Measurements from ENCODE around the gene HOXA5.

Gene HOXA5

DNA sequence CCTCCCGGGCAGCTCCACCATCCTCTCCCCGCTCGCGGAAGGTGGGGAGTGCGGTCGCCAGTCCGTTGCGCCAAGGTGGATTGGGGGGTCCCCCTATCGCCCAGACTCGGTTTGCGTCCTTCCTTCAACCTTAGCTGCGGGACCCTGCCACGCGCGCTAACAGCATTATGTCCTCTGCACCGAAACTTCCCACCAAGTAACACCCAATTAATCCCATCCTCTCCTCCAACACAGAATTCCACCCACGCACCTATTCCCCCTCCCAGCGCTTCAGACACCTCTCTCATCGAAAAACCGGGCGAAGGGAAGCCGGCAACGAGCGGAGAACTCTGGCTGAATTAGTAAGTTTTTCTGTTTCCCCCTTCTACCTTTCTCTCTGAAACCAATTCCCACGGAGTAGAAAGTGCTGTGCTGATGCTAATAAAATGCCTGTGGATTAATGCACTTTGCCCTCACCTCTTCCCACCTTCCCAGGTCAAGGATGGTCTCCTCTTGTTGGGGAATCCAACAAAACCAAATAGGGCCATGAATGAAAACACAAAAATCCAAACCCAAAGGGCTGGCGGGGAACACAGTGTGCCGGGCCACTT is 8.0 kb upstream of the HOXA5 start:
- no peak for DNase-seq (ENCODE audit: low spot score)
- in situ Hi-C loops (cut with MboI; ENCODE audit: low pct_unique_long_range_greater_than_20kb, low sequenced_read_pairs, unreplicated experiment): loop anchor here (10.0 to 25.0 kb wide), 2 partner anchors 93 to 789 kb away; partner anchors contain the start of gene EVX1
- TF ChIP-seq, protein P1, sequence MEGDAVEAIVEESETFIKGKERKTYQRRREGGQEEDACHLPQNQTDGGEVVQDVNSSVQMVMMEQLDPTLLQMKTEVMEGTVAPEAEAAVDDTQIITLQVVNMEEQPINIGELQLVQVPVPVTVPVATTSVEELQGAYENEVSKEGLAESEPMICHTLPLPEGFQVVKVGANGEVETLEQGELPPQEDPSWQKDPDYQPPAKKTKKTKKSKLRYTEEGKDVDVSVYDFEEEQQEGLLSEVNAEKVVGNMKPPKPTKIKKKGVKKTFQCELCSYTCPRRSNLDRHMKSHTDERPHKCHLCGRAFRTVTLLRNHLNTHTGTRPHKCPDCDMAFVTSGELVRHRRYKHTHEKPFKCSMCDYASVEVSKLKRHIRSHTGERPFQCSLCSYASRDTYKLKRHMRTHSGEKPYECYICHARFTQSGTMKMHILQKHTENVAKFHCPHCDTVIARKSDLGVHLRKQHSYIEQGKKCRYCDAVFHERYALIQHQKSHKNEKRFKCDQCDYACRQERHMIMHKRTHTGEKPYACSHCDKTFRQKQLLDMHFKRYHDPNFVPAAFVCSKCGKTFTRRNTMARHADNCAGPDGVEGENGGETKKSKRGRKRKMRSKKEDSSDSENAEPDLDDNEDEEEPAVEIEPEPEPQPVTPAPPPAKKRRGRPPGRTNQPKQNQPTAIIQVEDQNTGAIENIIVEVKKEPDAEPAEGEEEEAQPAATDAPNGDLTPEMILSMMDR (IDR thresholded peaks at IDR 0.05; ENCODE audit: extremely low read depth, insufficient read depth, missing control alignments): no peak

DNA sequence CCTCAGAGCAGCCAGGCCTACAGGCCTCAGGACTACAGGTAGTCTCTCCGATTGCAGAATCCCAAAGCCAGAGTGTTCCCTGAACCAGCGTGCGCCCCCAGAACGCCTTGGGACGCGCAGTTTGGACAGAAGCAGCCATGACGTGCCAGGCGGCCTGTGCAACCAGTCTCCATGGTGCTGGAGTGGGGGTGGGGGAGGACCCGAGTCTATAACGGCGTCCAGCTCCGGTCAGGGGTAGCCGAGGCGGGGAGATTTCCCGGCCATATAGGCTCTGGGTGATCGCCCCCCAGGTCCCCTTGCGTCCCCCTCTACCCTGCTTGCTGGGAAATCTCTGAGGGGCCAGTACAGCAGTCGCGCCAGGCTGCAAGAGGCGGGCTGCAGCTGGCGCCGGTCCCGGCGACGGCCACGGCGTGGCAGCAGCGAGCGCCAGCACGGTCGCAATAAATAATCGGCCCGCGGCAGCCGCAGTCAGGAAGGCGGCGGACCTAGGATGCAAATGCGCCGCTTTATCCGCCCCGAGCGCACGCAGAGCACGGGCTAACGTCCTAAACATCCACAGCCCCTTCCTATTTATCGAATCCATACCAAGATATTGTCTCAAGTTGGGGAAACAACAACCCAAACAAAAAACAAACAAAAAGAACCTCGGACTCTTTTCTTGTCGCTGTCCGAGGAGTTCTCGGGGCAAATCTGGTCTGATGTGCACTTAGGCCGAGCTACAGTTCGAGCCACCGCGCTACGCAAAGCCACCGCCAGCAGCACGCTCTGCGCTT is 7.3 kb upstream of the HOXA5 start:
- peak; percentile 93 for DNase-seq (ENCODE audit: low spot score)
- TF ChIP-seq, protein P1 (IDR thresholded peaks at IDR 0.05; ENCODE audit: extremely low read depth, insufficient read depth, missing control alignments): peak; percentile 93
- in situ Hi-C loops (cut with MboI; ENCODE audit: low pct_unique_long_range_greater_than_20kb, low sequenced_read_pairs, unreplicated experiment): loop anchor here (10.0 to 25.0 kb wide), 2 partner anchors 94 to 788 kb away; partner anchors contain the start of gene EVX1

DNA sequence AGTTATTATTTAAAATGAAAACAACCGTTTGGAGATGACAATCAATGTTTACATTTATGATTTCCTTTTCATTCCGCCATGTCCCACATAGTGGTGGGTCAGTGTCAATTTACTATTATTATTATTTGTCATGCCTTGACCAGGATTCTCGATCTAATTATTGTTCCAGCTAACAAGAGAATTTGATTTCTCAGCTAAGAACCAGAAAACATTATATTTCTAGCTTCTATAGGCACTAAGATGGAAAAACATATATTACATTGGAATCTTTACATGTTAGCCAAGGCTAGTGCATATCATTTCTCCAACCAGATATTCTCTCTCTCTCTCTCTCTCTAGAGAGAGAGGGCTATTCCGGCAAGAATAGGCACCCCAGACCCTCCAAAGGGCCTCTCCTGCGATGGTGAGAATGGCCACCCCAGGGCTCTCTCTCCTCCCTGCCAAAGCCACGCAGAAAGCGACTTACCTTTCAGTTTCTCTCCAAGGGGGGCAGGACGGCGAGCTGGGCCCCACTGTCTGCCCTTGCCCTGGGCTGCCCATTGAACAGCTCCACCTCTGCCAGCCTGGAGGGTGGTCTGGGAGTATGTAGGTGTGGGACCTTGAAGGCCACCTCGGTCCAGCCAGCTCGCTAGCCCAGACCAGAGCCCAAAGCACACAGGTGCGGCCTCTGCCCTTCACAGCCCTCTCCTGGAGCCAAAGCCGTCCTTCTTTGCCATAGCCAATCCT is 6.5 kb upstream of the HOXA5 start:
- TF ChIP-seq, protein P1 (IDR thresholded peaks at IDR 0.05; ENCODE audit: extremely low read depth, insufficient read depth, missing control alignments): no peak
- no peak for DNase-seq (ENCODE audit: low spot score)
- in situ Hi-C loops (cut with MboI; ENCODE audit: low pct_unique_long_range_greater_than_20kb, low sequenced_read_pairs, unreplicated experiment): loop anchor here (10.0 to 25.0 kb wide), 2 partner anchors 95 to 788 kb away; partner anchors contain the start of gene EVX1

DNA sequence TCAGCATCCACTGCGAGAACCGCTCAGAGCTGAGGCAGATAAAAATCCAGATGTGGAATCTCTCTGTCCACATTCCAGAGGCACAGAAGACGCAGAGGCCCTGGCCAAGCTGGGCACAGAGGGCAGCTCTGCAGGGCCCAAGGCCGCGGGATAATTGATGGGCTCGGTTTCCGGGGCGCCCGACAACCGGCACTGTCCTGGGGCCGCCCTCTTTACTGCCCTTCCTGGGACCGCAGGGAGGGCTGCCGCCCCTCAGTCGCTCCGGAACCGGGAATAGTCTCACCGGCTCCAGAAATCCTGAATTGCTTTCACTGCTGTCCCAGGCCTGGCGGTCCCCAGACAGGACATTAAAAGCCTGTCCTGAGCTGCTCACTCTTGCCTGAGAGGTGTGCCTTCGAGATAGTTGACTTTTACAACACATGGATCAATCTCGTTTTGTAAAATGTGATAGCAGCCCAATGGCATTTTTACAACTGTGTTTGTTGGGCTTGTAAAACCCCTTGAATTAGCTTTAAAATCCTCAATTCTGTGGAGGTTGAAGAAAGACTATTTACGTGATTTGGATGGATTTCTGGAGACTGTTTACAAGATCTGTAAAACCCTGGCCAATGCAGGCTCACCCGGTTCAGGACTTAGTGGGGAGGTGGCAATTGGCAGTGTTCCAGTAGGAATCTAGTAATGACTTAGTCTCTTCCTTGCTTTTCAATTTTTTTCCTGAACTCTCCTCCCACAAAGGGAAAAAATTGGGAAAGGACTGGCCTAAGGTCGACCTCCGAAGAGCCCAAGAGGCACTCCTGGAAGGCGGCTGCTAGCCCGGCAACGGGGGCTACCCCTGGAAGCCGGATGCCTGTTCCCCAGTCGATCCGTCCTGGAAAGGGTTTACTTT is 5.5 kb upstream of the HOXA5 start:
- in situ Hi-C loops (cut with MboI; ENCODE audit: low pct_unique_long_range_greater_than_20kb, low sequenced_read_pairs, unreplicated experiment): no loop called here
- TF ChIP-seq, protein P1 (IDR thresholded peaks at IDR 0.05; ENCODE audit: extremely low read depth, insufficient read depth, missing control alignments): no peak
- no peak for DNase-seq (ENCODE audit: low spot score)

DNA sequence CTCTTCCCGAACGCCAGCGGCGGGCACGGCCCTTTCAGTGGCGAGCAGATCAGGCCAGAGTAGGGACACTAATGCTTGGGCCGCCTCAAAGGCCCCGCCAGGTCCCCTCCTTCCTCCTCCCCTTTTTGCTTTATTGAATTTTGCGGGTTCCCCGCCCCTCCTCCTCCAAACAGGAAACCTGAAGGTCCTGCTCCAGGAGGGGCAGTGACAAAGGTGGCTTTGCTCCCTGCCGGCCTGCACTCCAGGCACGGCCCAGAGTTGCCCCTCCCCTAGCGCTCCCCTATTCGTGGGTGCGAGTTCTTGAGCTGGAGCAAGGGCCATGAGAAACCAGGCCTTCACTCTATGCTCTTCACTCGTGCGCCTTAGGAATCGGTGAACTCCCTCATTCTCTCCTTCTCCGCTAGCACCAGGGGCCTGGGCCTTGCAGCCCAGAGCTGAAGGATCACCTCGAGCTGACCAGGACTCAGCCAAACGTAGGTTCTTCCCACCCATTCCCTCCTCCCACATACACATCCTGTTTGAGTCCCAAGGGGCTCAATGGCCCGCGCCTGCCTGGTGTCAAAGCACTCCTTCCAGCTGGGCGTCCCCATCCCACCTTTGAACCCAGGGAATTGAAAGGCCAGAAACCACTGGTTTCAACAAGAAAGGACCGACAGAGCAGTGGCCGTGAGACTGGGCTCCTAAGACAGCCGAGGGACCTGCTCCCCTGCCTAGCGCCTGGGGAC is 4.7 kb upstream of the HOXA5 start:
- in situ Hi-C loops (cut with MboI; ENCODE audit: low pct_unique_long_range_greater_than_20kb, low sequenced_read_pairs, unreplicated experiment): no loop called here
- no peak for DNase-seq (ENCODE audit: low spot score)
- TF ChIP-seq, protein P1 (IDR thresholded peaks at IDR 0.05; ENCODE audit: extremely low read depth, insufficient read depth, missing control alignments): no peak
